HL-60/S4 treated with phorbol 12-myristate 13-acetate at 8.2 ng/mL for 4 days and 3 days (cell line): ENCODE data around the gene PRKG2.
"Not testable (repeated sequence)": the region's sequence is repeated elsewhere in the genome, so short reads cannot be mapped to it uniquely, and the experiment has no call there.

Experiments
- in situ Hi-C: fragments of 300-500 bp; cut with MboI; formaldehyde crosslinking; loops from 2 replicates; pipeline ENCODE4 v1.15.0; 2022; ENCODE audit warnings: low sequenced_read_pairs

PRKG2 gene

GRCh38 chr4:81164126-81164525 lies 50.9 kb downstream of the PRKG2 start:
- in situ Hi-C loops: no loop called here

DNA sequence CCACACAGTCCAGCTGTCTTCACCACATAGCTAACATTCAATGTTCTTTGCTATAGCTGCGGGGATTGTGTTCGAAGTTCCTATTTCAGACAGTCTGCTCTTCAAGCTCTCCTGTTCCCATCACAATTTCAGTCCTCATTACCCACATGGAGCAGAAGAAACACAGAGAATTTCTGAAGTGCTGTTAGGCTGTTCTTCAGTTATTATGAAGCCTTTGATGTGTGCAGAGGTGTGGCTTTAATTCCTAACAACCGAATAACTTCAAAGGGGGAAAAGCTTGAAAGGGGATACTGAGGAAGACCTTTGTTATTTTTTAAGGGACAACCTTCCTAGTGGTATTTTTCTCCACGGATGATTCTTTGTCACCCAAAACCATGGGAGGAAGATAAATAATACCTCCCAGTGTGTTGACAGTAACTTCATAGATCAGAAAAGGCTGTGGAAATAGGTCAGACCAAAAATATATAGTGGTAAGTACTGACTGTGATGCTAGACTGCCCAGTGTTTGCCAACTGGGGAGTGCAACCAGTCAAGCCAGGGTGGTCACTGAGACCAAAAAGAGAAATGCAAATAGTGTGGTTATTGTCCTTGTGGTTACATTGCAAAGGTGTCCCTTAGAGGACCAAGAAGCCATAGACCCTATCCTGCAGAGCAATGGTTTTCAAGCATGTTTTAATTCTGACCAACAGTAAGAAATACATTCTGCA lies 52.1 kb downstream of the PRKG2 start:
- in situ Hi-C loops: no loop called here

GRCh38 chr4:81153714-81154323 lies 61.2 kb downstream of the PRKG2 start:
- in situ Hi-C loops: not testable (repeated sequence)

GRCh38 chr4:81152839-81153713 lies 61.9 kb downstream of the PRKG2 start:
- in situ Hi-C loops: no loop called here

DNA sequence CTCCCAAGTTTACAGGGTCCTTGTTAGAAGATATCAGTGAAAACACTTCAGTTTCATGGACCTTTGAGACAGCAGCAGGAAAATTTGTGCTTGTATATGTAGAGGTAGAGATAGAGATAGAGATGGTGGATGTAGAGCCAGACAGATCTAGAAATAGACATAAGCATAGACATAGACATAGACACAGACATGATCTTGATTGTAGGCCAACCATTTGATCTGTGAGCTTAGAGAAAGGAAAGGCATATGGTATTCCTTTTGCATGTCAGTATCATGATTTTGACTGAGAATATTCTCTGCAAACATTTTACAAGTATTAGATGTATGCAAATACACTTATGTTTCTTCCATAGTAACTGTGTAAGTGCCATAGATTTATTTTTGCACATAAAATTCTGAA lies 65.0 kb downstream of the PRKG2 start:
- in situ Hi-C loops: no loop called here

DNA sequence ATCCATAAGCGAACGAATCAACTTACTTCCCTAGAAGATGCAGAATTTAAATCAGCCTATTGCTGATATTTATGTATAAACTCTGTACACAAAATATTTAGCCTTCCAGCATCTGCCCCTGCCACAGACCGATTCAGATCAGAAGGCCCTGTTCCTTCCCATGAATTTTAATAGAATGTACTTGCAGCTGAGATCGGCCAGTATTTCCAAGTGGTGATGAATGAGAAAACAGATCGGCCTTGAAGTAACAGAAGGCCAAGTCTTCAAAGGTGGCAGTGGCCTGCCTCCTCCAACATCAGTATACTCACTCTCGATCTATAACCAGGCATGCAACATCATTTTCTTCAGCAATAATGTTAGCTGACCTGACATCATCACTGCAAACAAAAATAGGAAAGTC lies 66.4 kb downstream of the PRKG2 start:
- in situ Hi-C loops: no loop called here

GRCh38 chr4:81146466-81146865 lies 68.6 kb downstream of the PRKG2 start:
- in situ Hi-C loops: no loop called here

GRCh38 chr4:81143183-81143582 lies 71.8 kb downstream of the PRKG2 start:
- in situ Hi-C loops: no loop called here

DNA sequence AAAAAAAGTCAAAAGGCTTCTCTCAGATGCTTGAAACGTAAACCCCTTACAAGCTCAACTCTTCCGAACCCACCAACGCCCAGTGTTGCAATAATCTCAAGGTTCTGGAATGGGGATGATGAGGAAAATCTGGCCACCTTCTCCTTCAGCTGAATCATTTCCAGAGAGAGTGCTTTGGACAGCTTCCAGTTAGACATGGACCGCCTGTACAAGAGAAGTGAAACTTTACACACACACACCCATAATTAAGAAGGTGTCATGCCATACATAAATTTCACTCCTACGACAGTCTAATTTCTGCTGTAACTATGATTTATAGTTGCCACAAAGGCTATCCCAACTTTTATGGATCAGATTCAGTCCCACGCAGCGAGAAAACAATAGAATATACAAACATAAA lies 72.3 kb downstream of the PRKG2 start:
- in situ Hi-C loops: no loop called here

DNA sequence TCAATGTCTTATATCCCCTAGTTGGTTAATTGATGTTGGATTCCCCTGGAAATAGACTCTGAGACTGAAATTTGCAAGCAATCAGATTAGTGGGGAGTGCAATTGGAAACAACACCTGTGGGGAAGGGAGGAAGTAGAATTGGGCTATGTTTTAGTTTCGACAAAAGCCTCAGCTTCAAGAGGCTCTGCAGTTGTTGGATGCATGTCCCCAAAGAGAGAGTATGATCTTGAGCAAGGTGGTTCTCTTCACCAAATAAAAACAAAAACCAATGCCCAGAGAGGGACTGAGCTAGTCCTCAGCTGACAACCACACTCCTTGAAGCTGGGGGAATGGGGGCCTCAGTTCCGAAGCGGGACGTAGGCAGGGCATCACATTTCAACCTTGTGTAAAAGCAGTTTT lies 77.1 kb downstream of the PRKG2 start:
- in situ Hi-C loops: no loop called here

DNA sequence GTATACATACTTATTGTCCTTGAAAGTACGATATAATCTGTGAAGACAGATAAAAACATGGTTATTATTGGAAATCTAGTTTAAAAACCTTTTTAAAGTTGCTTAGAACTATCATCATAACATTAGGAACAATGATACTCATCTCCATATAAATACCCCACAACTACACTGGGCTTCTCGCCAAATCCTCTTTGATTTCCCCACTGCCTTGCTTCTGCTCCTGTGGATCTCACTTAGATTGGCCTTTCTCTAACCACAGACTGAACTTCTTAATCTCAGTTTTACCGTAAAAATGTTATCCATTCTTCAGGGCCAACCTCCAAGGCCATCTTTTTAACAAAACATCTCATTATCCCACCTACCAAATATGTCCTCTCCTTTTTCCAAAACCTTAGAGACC lies 77.6 kb downstream of the PRKG2 start:
- in situ Hi-C loops: no loop called here

DNA sequence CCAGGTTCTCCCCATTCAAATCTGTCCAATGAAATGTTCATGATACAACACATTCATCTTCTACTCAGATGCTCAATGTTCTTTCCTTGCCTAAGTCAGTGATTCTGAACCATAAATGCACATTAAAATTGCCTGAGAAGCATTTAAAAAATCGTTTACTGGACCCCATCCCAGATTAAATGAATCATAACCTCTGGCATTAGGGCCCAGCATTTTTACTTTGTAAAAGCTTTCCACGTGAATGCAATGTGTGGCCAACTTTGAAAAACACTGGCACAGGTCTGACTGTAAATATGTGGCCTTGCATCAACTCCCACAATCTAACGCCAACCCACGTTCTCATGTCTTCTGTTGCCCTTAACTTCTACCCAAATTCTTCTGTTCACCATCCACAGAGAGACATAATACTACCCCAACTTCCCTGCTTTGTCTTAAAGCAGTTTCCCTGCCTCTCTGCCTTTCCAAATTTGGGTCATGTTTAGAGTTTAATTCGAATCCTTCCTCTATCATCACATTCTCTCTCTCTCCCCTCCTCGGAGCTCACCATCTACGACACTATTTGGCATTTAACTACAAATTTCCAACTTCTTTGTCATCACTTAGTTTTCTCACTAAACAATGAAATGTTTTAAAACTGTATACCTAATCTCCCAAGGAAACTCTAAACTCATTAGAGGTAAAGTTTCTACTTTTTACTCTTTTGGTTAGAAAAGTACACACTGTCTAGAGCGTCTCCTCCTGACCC lies 78.7 kb downstream of the PRKG2 start:
- in situ Hi-C loops: no loop called here

DNA sequence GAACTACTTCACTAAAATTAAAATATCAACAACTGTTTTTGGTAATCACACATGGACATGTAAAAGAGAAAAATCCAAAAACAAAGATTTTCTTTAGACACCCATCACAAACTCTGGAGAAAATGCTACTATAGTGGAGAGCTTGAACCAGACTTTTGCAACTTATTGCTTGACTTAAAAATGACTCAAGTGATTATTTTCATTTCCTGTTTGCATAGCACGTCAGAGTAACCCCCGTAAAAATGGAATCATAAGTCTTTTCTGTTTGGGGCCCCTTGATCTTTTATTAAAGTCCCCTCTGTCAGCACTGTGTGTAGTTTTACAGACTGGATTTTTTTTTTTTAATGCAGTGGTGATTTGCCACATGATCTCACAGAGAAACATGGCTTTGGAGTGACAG lies 79.5 kb downstream of the PRKG2 start:
- in situ Hi-C loops: no loop called here

DNA sequence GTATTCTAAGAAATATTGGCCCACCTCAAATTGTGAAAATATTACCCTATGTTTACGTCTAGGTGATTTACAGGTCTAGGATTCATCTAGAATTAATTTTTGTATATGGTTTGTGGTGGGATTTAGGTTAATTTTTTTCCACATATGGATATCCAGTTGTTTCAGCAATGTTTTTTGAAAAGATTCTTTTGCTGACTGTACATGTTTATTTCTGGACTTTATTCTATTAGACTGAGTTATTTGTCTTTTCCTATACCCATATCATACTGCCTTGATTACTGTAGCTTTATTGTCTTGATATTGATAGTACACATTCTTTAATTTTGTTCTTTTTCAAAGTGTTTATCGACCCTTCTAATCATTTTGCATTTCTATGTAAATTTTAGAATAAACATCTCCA lies 83.5 kb downstream of the PRKG2 start:
- in situ Hi-C loops: no loop called here

DNA sequence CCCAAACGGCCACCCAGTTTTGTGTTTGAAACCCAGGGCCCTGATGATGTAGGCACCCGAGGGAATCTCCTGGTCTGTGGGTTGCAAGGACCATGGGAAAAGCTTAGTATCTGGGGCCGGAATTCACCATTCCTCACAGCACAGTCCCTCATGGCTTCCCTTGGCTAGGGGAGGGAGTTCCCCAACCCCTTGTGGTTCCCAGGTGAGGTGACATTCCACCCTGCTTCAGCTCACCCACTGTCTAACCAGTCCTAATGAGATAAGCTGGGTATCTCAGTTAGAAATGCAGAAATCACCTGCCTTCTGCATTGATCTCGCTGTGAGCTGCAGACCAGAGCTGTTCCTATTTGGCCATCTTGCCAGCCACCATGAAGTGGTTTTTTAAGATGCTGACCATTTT lies 84.0 kb downstream of the PRKG2 start:
- in situ Hi-C loops: no loop called here

DNA sequence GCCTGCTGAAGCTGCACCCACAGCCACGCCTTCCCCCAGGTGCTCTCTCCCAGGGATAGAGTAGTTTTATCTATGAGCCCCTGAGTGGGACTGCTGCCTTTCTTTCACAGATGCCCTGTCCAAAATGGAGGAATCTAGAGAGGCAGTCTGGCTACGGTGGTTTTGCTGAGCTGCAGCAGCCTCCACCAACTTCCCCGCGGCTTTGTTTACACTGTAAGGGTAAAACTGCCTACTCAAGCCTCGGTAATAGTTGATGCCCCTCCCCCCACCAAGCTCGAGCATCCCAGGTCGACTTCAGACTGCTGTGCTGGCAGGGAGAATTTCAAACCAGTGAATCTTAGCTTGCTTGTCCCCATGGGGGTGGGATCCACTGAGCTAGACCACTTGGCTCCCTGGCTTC lies 84.5 kb downstream of the PRKG2 start:
- in situ Hi-C loops: no loop called here

DNA sequence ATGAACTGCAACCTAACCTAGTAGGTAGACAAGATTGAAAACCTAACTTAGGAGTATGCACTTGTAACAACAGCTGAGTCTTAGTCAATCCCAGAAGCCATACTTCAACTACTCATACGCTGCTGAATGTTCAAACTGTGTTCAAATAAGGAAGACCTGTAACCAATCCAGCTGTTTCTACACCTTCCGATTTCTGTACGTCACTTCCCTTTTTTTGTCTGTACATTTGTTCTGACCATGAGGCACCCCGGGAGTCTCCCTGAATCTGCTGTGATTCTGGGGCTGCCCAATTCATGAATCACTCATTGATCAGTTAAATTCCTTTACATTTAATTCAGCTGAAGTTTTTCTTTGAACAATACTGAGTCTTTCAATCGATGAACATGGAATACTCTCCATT lies 95.0 kb downstream of the PRKG2 start:
- in situ Hi-C loops: no loop called here

DNA sequence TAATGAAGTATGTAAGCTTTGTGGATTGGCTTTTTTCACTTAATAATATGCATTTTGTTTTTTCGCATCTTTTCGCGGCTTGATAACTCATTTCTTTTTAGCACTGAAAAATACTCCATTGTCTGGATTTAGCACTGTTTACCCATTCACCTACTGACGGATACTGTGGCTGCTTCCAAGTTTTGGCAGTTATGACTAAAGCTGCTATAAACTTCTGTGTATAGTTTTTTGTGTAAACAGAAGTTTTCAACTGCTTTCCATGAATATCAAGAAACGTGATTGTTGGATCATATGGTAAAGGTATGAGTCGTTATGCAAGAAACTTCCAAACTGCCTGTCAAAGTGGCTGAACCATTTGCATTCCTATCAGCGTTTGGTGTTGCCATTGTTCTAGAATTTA lies 96.9 kb downstream of the PRKG2 start:
- in situ Hi-C loops: no loop called here

- in situ Hi-C loops: no loop called here
These were observed 98.5 kb downstream of the PRKG2 start for GRCh38 chr4:81116566-81116965.

DNA sequence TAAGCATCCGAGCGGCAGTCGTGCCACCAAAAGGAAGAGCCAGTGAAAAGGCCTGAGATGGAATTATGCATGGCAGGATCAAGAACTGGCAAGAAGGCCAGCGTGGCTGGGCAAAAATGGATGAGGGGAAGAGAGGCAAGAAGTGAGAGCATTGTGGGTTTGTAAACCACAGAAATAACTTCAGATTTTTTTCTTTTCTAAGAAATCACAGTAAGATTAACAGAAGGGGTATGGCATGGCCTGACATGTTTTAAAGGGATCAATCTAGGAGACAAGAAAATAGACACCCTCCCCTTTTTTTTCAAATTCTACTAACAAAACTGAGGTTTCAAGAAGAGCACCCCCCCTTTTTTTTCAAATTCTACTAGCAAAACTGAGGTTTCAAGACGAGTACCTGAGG lies 102.0 kb downstream of the PRKG2 start:
- in situ Hi-C loops: no loop called here

- in situ Hi-C loops: no loop called here
These were observed 105.7 kb downstream of the PRKG2 start for GRCh38 chr4:81109356-81109755.
